ENCODE measurements around the gene PIR. TPM values are rescaled to one million over a fixed set of nuclear protein-coding genes. Genes with fewer than 3 reads are reported as not detected.

PIR gene
- total RNA-seq, 2 donors from 2014 or later, result 3.9 to 5.3 TPM

DNA sequence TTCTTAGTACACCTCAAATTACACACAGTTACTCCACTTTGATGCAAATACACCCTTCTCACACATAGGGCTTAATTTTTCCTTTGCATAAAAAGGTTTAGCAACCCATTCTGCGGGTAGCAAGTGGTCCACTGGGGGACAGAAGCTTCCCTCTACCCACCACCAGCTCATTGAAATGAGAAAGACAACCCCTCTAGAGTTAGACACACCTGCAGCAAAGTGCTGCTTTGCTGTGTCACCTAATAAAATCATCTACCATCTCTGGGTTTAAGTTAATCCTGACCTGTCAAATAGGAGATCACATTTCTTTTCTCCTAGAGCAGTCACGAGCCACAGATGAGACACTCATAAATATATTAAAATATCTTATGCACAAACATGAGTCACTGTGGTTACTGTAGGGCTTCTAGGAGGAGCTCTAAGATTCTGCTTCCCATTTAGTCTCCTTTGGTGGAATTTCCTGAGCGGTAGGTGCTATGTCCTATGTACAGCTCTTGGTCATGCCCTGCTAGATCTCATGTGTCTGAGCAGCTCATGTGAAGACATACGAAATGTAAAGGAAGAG, 19.4 kb upstream of the PIR start:
- no peak overlapping the region for H3K4me3 ChIP-seq
- ATAC-seq, result no peak
- intact Hi-C loops (cut with DNase I), result no loop called here
- DNase-seq, result no peak
- no peaks in the 10 kb centered on the region for H3K9me3 ChIP-seq
- H3K27ac ChIP-seq, result no peak overlapping the region
- no peak for TF ChIP-seq POLR2A (IDR thresholded peaks at IDR 0.05)
- TF ChIP-seq, protein P1, sequence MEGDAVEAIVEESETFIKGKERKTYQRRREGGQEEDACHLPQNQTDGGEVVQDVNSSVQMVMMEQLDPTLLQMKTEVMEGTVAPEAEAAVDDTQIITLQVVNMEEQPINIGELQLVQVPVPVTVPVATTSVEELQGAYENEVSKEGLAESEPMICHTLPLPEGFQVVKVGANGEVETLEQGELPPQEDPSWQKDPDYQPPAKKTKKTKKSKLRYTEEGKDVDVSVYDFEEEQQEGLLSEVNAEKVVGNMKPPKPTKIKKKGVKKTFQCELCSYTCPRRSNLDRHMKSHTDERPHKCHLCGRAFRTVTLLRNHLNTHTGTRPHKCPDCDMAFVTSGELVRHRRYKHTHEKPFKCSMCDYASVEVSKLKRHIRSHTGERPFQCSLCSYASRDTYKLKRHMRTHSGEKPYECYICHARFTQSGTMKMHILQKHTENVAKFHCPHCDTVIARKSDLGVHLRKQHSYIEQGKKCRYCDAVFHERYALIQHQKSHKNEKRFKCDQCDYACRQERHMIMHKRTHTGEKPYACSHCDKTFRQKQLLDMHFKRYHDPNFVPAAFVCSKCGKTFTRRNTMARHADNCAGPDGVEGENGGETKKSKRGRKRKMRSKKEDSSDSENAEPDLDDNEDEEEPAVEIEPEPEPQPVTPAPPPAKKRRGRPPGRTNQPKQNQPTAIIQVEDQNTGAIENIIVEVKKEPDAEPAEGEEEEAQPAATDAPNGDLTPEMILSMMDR (IDR thresholded peaks at IDR 0.05), result no peak
- WGBS, 2 donors, result 76% methylated on average over 4 of the region's 4 CpGs
- no peaks in the 10 kb centered on the region for H3K36me3 ChIP-seq (replicated peaks in 1 of 2; ENCODE audit: insufficient read depth in 1 of 2, low read depth in 2 of 2)
- no peaks in the 10 kb centered on the region for H3K27me3 ChIP-seq
- no peaks in the 10 kb centered on the region for H3K4me1 ChIP-seq

DNA sequence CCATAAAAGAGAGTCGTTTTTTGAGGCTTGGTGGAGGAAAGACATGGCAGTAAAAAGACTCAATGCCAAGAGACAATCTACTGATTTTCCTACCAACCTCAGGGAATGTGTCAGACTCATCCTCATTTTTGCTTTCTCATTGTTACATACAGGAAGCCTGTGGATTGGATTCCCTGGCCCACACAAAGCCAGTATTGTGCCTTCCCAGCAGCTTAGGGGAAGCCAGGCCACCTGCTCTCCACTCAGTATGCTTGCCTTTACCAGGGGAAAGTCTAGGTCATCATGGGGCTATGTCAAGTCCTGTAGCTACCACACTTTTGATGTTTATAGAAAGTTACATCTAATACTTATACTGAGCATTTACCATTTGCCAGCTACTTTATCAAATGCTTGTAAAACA, 18.4 kb upstream of the PIR start:
- Histone ChIP-seq H3K4me1 (no peaks in the 10 kb centered on the region), H3K9me3 (no peaks in the 10 kb centered on the region), H3K4me3 (no peak overlapping the region), H3K27me3 (no peaks in the 10 kb centered on the region), H3K36me3 (replicated peaks in 1 of 2; ENCODE audit: insufficient read depth in 1 of 2, low read depth in 2 of 2) (no peaks in the 10 kb centered on the region), H3K27ac (no peak overlapping the region)
- TF ChIP-seq, protein P1 (IDR thresholded peaks at IDR 0.05), result no peak
- no peak for TF ChIP-seq POLR2A (IDR thresholded peaks at IDR 0.05)
- ATAC-seq (no peak), DNase-seq (no peak)
- intact Hi-C loops (cut with DNase I), result no loop called here
- WGBS, 2 donors, result 25 to 50% methylated on average over 1 of the region's 1 CpG

DNA sequence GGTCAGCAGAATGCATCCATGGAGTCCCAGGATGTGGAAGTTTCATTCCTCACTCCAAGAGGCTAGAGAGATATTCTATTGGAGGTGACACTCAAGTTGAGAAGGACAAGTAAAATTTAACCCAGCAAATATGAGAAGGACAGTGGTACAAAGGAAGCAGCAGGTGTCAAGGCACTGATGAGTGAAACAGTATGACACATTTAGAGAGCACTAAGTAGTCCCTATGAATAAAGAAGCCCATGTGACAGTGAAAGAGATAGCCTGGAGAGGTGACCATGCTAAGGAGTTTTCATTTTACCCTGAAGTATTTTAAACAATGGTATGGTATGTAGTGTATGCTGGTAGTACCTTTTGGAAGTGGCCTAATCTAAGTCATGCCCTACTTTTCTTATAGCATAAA, 16.7 kb upstream of the PIR start:
- Histone ChIP-seq H3K27ac (no peak overlapping the region), H3K27me3 (no peaks in the 10 kb centered on the region), H3K36me3 (replicated peaks in 1 of 2; ENCODE audit: insufficient read depth in 1 of 2, low read depth in 2 of 2) (no peaks in the 10 kb centered on the region), H3K4me1 (no peaks in the 10 kb centered on the region), H3K4me3 (no peak overlapping the region), H3K9me3 (no peaks in the 10 kb centered on the region)
- no peak for ATAC-seq
- TF ChIP-seq POLR2A (IDR thresholded peaks at IDR 0.05), result no peak
- TF ChIP-seq, protein P1 (IDR thresholded peaks at IDR 0.05), result no peak
- intact Hi-C loops (cut with DNase I), result no loop called here
- DNase-seq, result no peak

DNA sequence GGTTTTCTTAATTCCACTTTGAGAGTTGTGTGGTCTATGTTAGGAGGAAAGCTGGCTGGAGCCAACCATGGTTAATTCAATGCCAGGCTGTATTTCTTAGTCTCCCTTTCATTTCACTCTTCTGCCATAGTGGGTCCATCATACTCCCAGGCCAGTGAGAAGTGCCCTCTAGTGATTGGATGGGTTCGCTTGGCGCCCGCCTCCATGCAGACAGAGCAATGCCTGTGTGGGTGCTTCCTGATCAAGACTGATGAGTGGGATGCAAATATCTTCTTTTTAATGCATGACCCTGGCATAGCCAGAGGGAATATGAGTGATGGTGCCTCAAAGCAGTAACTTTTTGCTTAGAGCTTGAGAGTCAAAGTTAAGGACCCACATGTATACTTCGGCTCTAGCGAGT, 13.9 kb upstream of the PIR start:
- Histone ChIP-seq H3K27me3 (no peaks in the 10 kb centered on the region), H3K4me3 (no peak overlapping the region), H3K27ac (no peak overlapping the region), H3K4me1 (no peaks in the 10 kb centered on the region), H3K9me3 (no peaks in the 10 kb centered on the region), H3K36me3 (replicated peaks in 1 of 2; ENCODE audit: insufficient read depth in 1 of 2, low read depth in 2 of 2) (no peaks in the 10 kb centered on the region)
- 97 to 100% methylated on average over 2 to 4 of the region's 5 CpGs for WGBS, 2 donors
- intact Hi-C loops (cut with DNase I), result no loop called here
- TF ChIP-seq, protein P1 (IDR thresholded peaks at IDR 0.05), result no peak
- no peak for TF ChIP-seq POLR2A (IDR thresholded peaks at IDR 0.05)
- no peak for DNase-seq
- no peak for ATAC-seq

DNA sequence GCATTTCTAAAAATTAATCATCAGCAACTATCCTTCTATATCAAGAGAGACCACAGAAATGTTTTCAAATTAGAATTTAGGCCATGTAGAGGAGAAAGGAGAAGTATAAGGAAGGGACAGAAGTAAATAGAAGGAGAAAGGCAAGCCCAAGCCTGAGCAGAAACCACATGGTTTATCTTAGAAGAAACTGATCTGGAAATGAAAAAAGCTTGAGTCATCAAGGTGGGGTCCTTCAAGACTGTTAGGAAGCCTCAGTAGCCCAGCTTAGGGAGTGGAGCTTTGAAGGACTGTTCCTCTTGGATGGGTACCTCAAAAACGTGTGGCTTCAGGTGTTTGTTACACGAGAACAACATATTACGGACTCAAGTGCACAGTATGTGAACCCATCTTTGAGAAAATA, 12.0 kb upstream of the PIR start:
- Histone ChIP-seq H3K27me3 (no peaks in the 10 kb centered on the region), H3K36me3 (replicated peaks in 1 of 2; ENCODE audit: insufficient read depth in 1 of 2, low read depth in 2 of 2) (no peaks in the 10 kb centered on the region), H3K4me3 (no peak overlapping the region), H3K27ac (no peak overlapping the region), H3K9me3 (no peaks in the 10 kb centered on the region), H3K4me1 (no peaks in the 10 kb centered on the region)
- TF ChIP-seq, protein P1 (IDR thresholded peaks at IDR 0.05), result no peak
- no peak for TF ChIP-seq POLR2A (IDR thresholded peaks at IDR 0.05)
- no peak for ATAC-seq
- DNase-seq, result no peak
- intact Hi-C loops (cut with DNase I), result no loop called here
- WGBS, 2 donors, result 63 to 69% methylated on average over 3 of the region's 3 CpGs
